ENCODE data around the gene PRLR. TPM values are rescaled to one million over a fixed set of nuclear protein-coding genes. Genes with fewer than 3 reads are reported as not detected.
"Not testable (repeated sequence)": the region's sequence is repeated elsewhere in the genome, so short reads cannot be mapped to it uniquely, and the experiment has no call there.

The PRLR gene
- total RNA-seq, 1 donor from 2014 or later: not detected

- Mint-ChIP-seq H3K36me3 (ENCODE audit: low read depth) (no peaks in the 10 kb centered on the region), H3K4me1 (ENCODE audit: low read depth) (no peaks in the 10 kb centered on the region), H3K27me3 (ENCODE audit: insufficient read depth) (peaks cover 18% of the 10 kb centered on the region), H3K4me3 (no peak overlapping the region), H3K9me3 (no peaks in the 10 kb centered on the region), H3K27ac (no peak overlapping the region)
- no peak for DNase-seq (ENCODE audit: low spot score)
- intact Hi-C loops (cut with micrococcal nuclease): no loop called here
Measured at GRCh38 chr5:35201291-35201690, 29.0 kb downstream of the PRLR start.

GRCh38 chr5:35199886-35200285 is 30.4 kb downstream of the PRLR start:
- Mint-ChIP-seq H3K27ac (no peak overlapping the region), H3K4me1 (ENCODE audit: low read depth) (no peaks in the 10 kb centered on the region), H3K9me3 (no peaks in the 10 kb centered on the region), H3K4me3 (no peak overlapping the region), H3K36me3 (ENCODE audit: low read depth) (no peaks in the 10 kb centered on the region), H3K27me3 (ENCODE audit: insufficient read depth) (peaks cover 14% of the 10 kb centered on the region)
- intact Hi-C loops (cut with micrococcal nuclease): no loop called here
- no peak for DNase-seq (ENCODE audit: low spot score)

- intact Hi-C loops (cut with micrococcal nuclease): no loop called here
- peaks cover 9% of the 10 kb centered on the region for H3K27me3 Mint-ChIP-seq (ENCODE audit: insufficient read depth)
- no peak overlapping the region for H3K27ac Mint-ChIP-seq
- no peaks in the 10 kb centered on the region for H3K36me3 Mint-ChIP-seq (ENCODE audit: low read depth)
- no peak for DNase-seq (ENCODE audit: low spot score)
- H3K4me3 Mint-ChIP-seq: no peak overlapping the region
- no peaks in the 10 kb centered on the region for H3K9me3 Mint-ChIP-seq
- H3K4me1 Mint-ChIP-seq (ENCODE audit: low read depth): no peaks in the 10 kb centered on the region
Measured at GRCh38 chr5:35198686-35199085, 31.6 kb downstream of the PRLR start.

- intact Hi-C loops (cut with micrococcal nuclease): no loop called here
- Mint-ChIP-seq H3K27me3 (ENCODE audit: insufficient read depth) (peaks cover 4% of the 10 kb centered on the region), H3K4me3 (no peak overlapping the region), H3K9me3 (no peaks in the 10 kb centered on the region), H3K36me3 (ENCODE audit: low read depth) (no peaks in the 10 kb centered on the region), H3K4me1 (ENCODE audit: low read depth) (no peaks in the 10 kb centered on the region), H3K27ac (no peak overlapping the region)
- DNase-seq (ENCODE audit: low spot score): no peak
Measured at GRCh38 chr5:35198075-35198474, 32.2 kb downstream of the PRLR start.

GRCh38 chr5:35197351-35197750 is 32.9 kb downstream of the PRLR start:
- peaks cover 4% of the 10 kb centered on the region for H3K27me3 Mint-ChIP-seq (ENCODE audit: insufficient read depth)
- no peaks in the 10 kb centered on the region for H3K36me3 Mint-ChIP-seq (ENCODE audit: low read depth)
- intact Hi-C loops (cut with micrococcal nuclease): no loop called here
- H3K4me1 Mint-ChIP-seq (ENCODE audit: low read depth): no peaks in the 10 kb centered on the region
- H3K4me3 Mint-ChIP-seq: no peak overlapping the region
- H3K9me3 Mint-ChIP-seq: no peaks in the 10 kb centered on the region
- no peak for DNase-seq (ENCODE audit: low spot score)
- no peak overlapping the region for H3K27ac Mint-ChIP-seq

GRCh38 chr5:35195472-35195852 is 34.8 kb downstream of the PRLR start:
- H3K36me3 Mint-ChIP-seq (ENCODE audit: low read depth): no peaks in the 10 kb centered on the region
- intact Hi-C loops (cut with micrococcal nuclease): no loop called here
- H3K4me3 Mint-ChIP-seq: no peak overlapping the region

GRCh38 chr5:35194635-35195471 is 35.4 kb downstream of the PRLR start:
- no peak for DNase-seq (ENCODE audit: low spot score)
- H3K36me3 Mint-ChIP-seq (ENCODE audit: low read depth): no peaks in the 10 kb centered on the region
- H3K9me3 Mint-ChIP-seq: no peaks in the 10 kb centered on the region
- no peaks in the 10 kb centered on the region for H3K4me1 Mint-ChIP-seq (ENCODE audit: low read depth)
- no peak overlapping the region for H3K27ac Mint-ChIP-seq
- no peak overlapping the region for H3K4me3 Mint-ChIP-seq
- intact Hi-C loops (cut with micrococcal nuclease): no loop called here
- H3K27me3 Mint-ChIP-seq (ENCODE audit: insufficient read depth): peaks cover 4% of the 10 kb centered on the region

More at GRCh38 chr5:35195472-35195852, 34.8 kb downstream of the PRLR start:
- Mint-ChIP-seq H3K4me1 (ENCODE audit: low read depth) (no peaks in the 10 kb centered on the region), H3K9me3 (no peaks in the 10 kb centered on the region), H3K27me3 (ENCODE audit: insufficient read depth) (peaks cover 4% of the 10 kb centered on the region), H3K27ac (no peak overlapping the region)
- DNase-seq (ENCODE audit: low spot score): no peak

- no peak overlapping the region for H3K27ac Mint-ChIP-seq
- H3K27me3 Mint-ChIP-seq (ENCODE audit: insufficient read depth): no peaks in the 10 kb centered on the region
- intact Hi-C loops (cut with micrococcal nuclease): no loop called here
- no peaks in the 10 kb centered on the region for H3K36me3 Mint-ChIP-seq (ENCODE audit: low read depth)
- H3K4me1 Mint-ChIP-seq (ENCODE audit: low read depth): no peaks in the 10 kb centered on the region
- no peak for DNase-seq (ENCODE audit: low spot score)
- H3K9me3 Mint-ChIP-seq: no peaks in the 10 kb centered on the region
- no peak overlapping the region for H3K4me3 Mint-ChIP-seq
Measured at GRCh38 chr5:35192506-35192905, 37.8 kb downstream of the PRLR start.

GRCh38 chr5:35189801-35190200 is 40.5 kb downstream of the PRLR start:
- intact Hi-C loops (cut with micrococcal nuclease): loop anchor here (1.0 kb wide), 1 partner anchor 18 kb away; no protein-coding TSS in a partner anchor
- not testable (repeated sequence) for H3K4me3 Mint-ChIP-seq; H3K9me3 Mint-ChIP-seq; H3K27ac Mint-ChIP-seq; DNase-seq (ENCODE audit: low spot score); H3K36me3 Mint-ChIP-seq (ENCODE audit: low read depth); H3K4me1 Mint-ChIP-seq (ENCODE audit: low read depth); H3K27me3 Mint-ChIP-seq (ENCODE audit: insufficient read depth)

- intact Hi-C loops (cut with micrococcal nuclease): no loop called here
- Mint-ChIP-seq H3K4me3 (no peak overlapping the region), H3K9me3 (no peaks in the 10 kb centered on the region), H3K27me3 (ENCODE audit: insufficient read depth) (peaks cover 2% of the 10 kb centered on the region), H3K27ac (no peak overlapping the region), H3K36me3 (ENCODE audit: low read depth) (no peaks in the 10 kb centered on the region), H3K4me1 (ENCODE audit: low read depth) (no peaks in the 10 kb centered on the region)
- DNase-seq (ENCODE audit: low spot score): no peak
Measured at GRCh38 chr5:35188031-35188457, 42.2 kb downstream of the PRLR start.

- H3K9me3 Mint-ChIP-seq; H3K27me3 Mint-ChIP-seq (ENCODE audit: insufficient read depth); DNase-seq (ENCODE audit: low spot score); H3K4me1 Mint-ChIP-seq (ENCODE audit: low read depth); H3K4me3 Mint-ChIP-seq; H3K36me3 Mint-ChIP-seq (ENCODE audit: low read depth); intact Hi-C loops (cut with micrococcal nuclease); H3K27ac Mint-ChIP-seq: not testable (repeated sequence)
Measured at GRCh38 chr5:35187621-35188020, 42.7 kb downstream of the PRLR start.

- intact Hi-C loops (cut with micrococcal nuclease): no loop called here
- H3K36me3 Mint-ChIP-seq (ENCODE audit: low read depth): no peaks in the 10 kb centered on the region
- no peak overlapping the region for H3K27ac Mint-ChIP-seq
- no peak for DNase-seq (ENCODE audit: low spot score)
- H3K4me1 Mint-ChIP-seq (ENCODE audit: low read depth): no peaks in the 10 kb centered on the region
- H3K9me3 Mint-ChIP-seq: no peaks in the 10 kb centered on the region
- H3K27me3 Mint-ChIP-seq (ENCODE audit: insufficient read depth): peaks cover 2% of the 10 kb centered on the region
- H3K4me3 Mint-ChIP-seq: no peak overlapping the region
Measured at GRCh38 chr5:35186749-35187148, 43.5 kb downstream of the PRLR start.

GRCh38 chr5:35185518-35185917 is 44.8 kb downstream of the PRLR start:
- no peak overlapping the region for H3K27ac Mint-ChIP-seq
- no peaks in the 10 kb centered on the region for H3K36me3 Mint-ChIP-seq (ENCODE audit: low read depth)
- intact Hi-C loops (cut with micrococcal nuclease): no loop called here
- no peak overlapping the region for H3K4me3 Mint-ChIP-seq
- no peaks in the 10 kb centered on the region for H3K4me1 Mint-ChIP-seq (ENCODE audit: low read depth)
- H3K9me3 Mint-ChIP-seq: no peaks in the 10 kb centered on the region
- peaks cover 2% of the 10 kb centered on the region for H3K27me3 Mint-ChIP-seq (ENCODE audit: insufficient read depth)
- DNase-seq (ENCODE audit: low spot score): no peak
